ENCODE data around the gene PTPN7. TPM values are rescaled to one million over a fixed set of nuclear protein-coding genes. Genes with fewer than 3 reads are reported as not detected.

The PTPN7 gene
- total and polyA plus RNA-seq, 2 donors (not counting 3 experiments of a cell fraction or from before 2014, with no cell fraction given): 0.86 to 1.8 TPM

DNA sequence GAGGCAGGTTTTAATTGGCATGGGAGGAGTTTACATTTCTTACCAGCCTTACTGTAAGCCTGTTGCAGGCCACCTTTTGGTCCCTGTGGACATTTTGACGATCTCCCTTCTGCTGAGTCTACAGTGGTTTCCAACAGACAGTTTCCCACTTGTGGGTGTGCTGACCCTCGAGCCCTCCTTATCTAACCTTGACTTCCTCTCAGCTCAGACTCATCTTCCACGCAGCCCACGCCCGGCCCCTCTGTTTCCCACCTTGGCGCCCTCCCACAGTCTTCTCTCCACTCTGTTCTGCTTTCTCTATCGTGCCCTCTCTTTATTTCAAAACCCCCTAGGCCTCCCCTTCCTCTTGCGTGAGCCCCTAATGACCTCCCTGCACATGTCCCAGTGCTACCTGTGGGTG lies 9.8 kb downstream of the PTPN7 start:
- H3K4me1 ChIP-seq (ENCODE audit: control insufficient read depth, extremely low read depth, insufficient read depth, low read length): peaks cover 11% of the 10 kb centered on the region
- intact Hi-C loops (cut with micrococcal nuclease): no loop called here
- H3K27me3 ChIP-seq (ENCODE audit: control insufficient read depth in 2 of 2, insufficient read depth in 2 of 2, low read length in 2 of 2): no peaks in the 10 kb centered on the region
- H3K4me3 ChIP-seq (replicated peaks in 1 of 3; ENCODE audit: insufficient read depth in 1 of 3, low read depth in 1 of 3, low read length in 3 of 3): no peak overlapping the region
- BruUV-seq (replicated peaks): no TSS peak
- FAIRE-seq (no peak), DNase-seq (ENCODE audit: low read depth, low spot score) (no peak)
- no peak overlapping the region for H3K4me2 ChIP-seq (ENCODE audit: insufficient read depth, low read length)
- dilution Hi-C loops (cut with MboI; ENCODE audit: extremely low pct_ligation_motif_present, low sequenced_read_pairs): no loop called here
- no peaks in the 10 kb centered on the region for H3K79me2 ChIP-seq (ENCODE audit: control insufficient read depth, insufficient read depth, low read length)
- CTCF ChIA-PET: no interaction called here
- no peaks in the 10 kb centered on the region for H3K9me1 ChIP-seq (replicated peaks; ENCODE audit: control insufficient read depth, extremely low read depth, insufficient read depth, low read length)
- no peaks in the 10 kb centered on the region for H3K36me3 ChIP-seq (ENCODE audit: control insufficient read depth in 2 of 2, extremely low read depth in 1 of 2, insufficient read depth in 2 of 2, low read length in 2 of 2)
- POLR2A ChIA-PET: no interaction called here
- H4K20me1 ChIP-seq (replicated peaks; ENCODE audit: control insufficient read depth, extremely low read depth, insufficient read depth, low read length): no peaks in the 10 kb centered on the region
- no peak overlapping the region for H2AFZ ChIP-seq (ENCODE audit: low read depth, low read length)
- H3K9me3 ChIP-seq (replicated peaks; ENCODE audit: control insufficient read depth, insufficient read depth, low read length): no peaks in the 10 kb centered on the region
- no peak overlapping the region for H3K27ac ChIP-seq (ENCODE audit: insufficient read depth, low read depth, low read length)
- H3K9ac ChIP-seq (replicated peaks; ENCODE audit: extremely low read depth, insufficient read depth, low read length): no peak overlapping the region
- TF ChIP-seq MYC (IDR thresholded peaks at IDR 0.05; ENCODE audit: low read depth, low read length) (no peak), POLR2AphosphoS5 (IDR thresholded peaks at IDR 0.05; ENCODE audit: insufficient read depth, low read depth, low read length) (no peak), FOS (IDR thresholded peaks at IDR 0.05; ENCODE audit: borderline replicate concordance, insufficient read depth, low read length) (no peak), EZH2 (IDR thresholded peaks at IDR 0.05; ENCODE audit: borderline replicate concordance, low read depth, low read length, severe bottlenecking) (no peak), POLR2A (IDR thresholded peaks at IDR 0.05; ENCODE audit: low read depth, low read length) (no peak)
- TF ChIP-seq, protein P1, sequence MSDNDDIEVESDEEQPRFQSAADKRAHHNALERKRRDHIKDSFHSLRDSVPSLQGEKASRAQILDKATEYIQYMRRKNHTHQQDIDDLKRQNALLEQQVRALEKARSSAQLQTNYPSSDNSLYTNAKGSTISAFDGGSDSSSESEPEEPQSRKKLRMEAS (IDR thresholded peaks at IDR 0.05; ENCODE audit: insufficient read depth, insufficient read length): no peak

DNA sequence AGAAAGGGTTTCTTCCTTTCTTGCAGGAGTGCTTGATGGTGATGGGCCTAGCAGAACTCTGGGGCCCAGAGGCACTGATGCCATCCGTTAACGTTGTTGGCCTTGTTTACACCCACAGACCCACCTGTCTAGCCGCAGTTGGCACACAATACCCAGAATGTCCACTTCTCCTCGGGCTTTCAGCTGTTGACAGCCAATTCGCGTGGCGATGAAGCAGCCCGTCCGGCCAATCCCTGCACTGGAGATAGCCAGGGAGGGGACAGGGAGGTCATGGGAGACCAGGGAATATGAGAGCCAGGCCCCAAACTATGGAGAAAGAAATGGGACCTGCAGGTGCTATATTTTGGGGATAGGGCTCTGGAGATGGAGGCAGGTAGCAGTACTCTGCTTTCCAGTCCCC lies 10.2 kb downstream of the PTPN7 start:
- no peak overlapping the region for H3K4me3 ChIP-seq (replicated peaks in 1 of 3; ENCODE audit: insufficient read depth in 1 of 3, low read depth in 1 of 3, low read length in 3 of 3)
- no peaks in the 10 kb centered on the region for H4K20me1 ChIP-seq (replicated peaks; ENCODE audit: control insufficient read depth, extremely low read depth, insufficient read depth, low read length)
- H3K9me3 ChIP-seq (replicated peaks; ENCODE audit: control insufficient read depth, insufficient read depth, low read length): no peaks in the 10 kb centered on the region
- dilution Hi-C loops (cut with MboI; ENCODE audit: extremely low pct_ligation_motif_present, low sequenced_read_pairs): no loop called here
- ChIA-PET CTCF (no interaction called here), POLR2A (no interaction called here)
- intact Hi-C loops (cut with micrococcal nuclease): no loop called here
- no peaks in the 10 kb centered on the region for H3K36me3 ChIP-seq (ENCODE audit: control insufficient read depth in 2 of 2, extremely low read depth in 1 of 2, insufficient read depth in 2 of 2, low read length in 2 of 2)
- DNase-seq (ENCODE audit: low read depth, low spot score): no peak
- H3K4me2 ChIP-seq (ENCODE audit: insufficient read depth, low read length): no peak overlapping the region
- no peaks in the 10 kb centered on the region for H3K79me2 ChIP-seq (ENCODE audit: control insufficient read depth, insufficient read depth, low read length)
- H2AFZ ChIP-seq (ENCODE audit: low read depth, low read length): no peak overlapping the region
- no peaks in the 10 kb centered on the region for H3K27me3 ChIP-seq (ENCODE audit: control insufficient read depth in 2 of 2, insufficient read depth in 2 of 2, low read length in 2 of 2)
- TF ChIP-seq, protein P2, sequence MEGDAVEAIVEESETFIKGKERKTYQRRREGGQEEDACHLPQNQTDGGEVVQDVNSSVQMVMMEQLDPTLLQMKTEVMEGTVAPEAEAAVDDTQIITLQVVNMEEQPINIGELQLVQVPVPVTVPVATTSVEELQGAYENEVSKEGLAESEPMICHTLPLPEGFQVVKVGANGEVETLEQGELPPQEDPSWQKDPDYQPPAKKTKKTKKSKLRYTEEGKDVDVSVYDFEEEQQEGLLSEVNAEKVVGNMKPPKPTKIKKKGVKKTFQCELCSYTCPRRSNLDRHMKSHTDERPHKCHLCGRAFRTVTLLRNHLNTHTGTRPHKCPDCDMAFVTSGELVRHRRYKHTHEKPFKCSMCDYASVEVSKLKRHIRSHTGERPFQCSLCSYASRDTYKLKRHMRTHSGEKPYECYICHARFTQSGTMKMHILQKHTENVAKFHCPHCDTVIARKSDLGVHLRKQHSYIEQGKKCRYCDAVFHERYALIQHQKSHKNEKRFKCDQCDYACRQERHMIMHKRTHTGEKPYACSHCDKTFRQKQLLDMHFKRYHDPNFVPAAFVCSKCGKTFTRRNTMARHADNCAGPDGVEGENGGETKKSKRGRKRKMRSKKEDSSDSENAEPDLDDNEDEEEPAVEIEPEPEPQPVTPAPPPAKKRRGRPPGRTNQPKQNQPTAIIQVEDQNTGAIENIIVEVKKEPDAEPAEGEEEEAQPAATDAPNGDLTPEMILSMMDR (IDR thresholded peaks at IDR 0.05; ENCODE audit: extremely low read depth in 1 of 2, insufficient read depth in 1 of 2, low read depth in 1 of 2, low read length in 2 of 2): no peak
- no peak for TF ChIP-seq JUN (IDR thresholded peaks at IDR 0.05; ENCODE audit: borderline replicate concordance, insufficient read depth, insufficient read length, low read depth)
- no peak for TF ChIP-seq EZH2 (IDR thresholded peaks at IDR 0.05; ENCODE audit: borderline replicate concordance, low read depth, low read length, severe bottlenecking)
- no peak overlapping the region for H3K27ac ChIP-seq (ENCODE audit: insufficient read depth, low read depth, low read length)
- peaks cover 12% of the 10 kb centered on the region for H3K4me1 ChIP-seq (ENCODE audit: control insufficient read depth, extremely low read depth, insufficient read depth, low read length)
- H3K9me1 ChIP-seq (replicated peaks; ENCODE audit: control insufficient read depth, extremely low read depth, insufficient read depth, low read length): no peaks in the 10 kb centered on the region
- no peak for FAIRE-seq
- no TSS peak for BruUV-seq (replicated peaks)
- H3K9ac ChIP-seq (replicated peaks; ENCODE audit: extremely low read depth, insufficient read depth, low read length): no peak overlapping the region

Measured in endothelial cell of umbilical vein (primary cell).